DMS53 (cell line): ENCODE results near the gene IZUMO4.
A peak's percentile ranks its signal among the peaks of the same experiment; 100 is the strongest.

ENCODE experiments used
- DNase-seq: peaks from one replicate; lab custom pipeline; 2025; lab: John Stamatoyannopoulos, UW

Gene IZUMO4

GRCh38 chr19:2096480-2097202, at the start of gene IZUMO4:
Gene IZUMO4, plus strand, starts transcription at chr19:2096915. Its CDS starts 31 bp downstream, at chr19:2096946.
- peak; percentile 98 for DNase-seq

- DNase-seq: no peak
Measured at GRCh38 chr19:2047076-2047448, 49.7 kb upstream of the IZUMO4 start.

- peak; percentile 63 for DNase-seq
Measured at GRCh38 chr19:2047449-2048103, 49.1 kb upstream of the IZUMO4 start.

- no peak for DNase-seq
Measured at GRCh38 chr19:2048104-2048958, 48.4 kb upstream of the IZUMO4 start.

GRCh38 chr19:2048959-2049740, 47.6 kb upstream of the IZUMO4 start:
- DNase-seq: peak; percentile 54

GRCh38 chr19:2049741-2050348, 46.9 kb upstream of the IZUMO4 start:
- peak; percentile 92 for DNase-seq

- peak; percentile 45 for DNase-seq
Measured at GRCh38 chr19:2050349-2050990, 46.2 kb upstream of the IZUMO4 start.

- peak; percentile 86 for DNase-seq
Measured at GRCh38 chr19:2050991-2051772, 45.5 kb upstream of the IZUMO4 start, which contains the start of gene MKNK2. Gene MKNK2, minus strand, starts transcription at chr19:2051244. Its CDS starts 393 bp downstream, at chr19:2050851.

- DNase-seq: peak; percentile 59
Measured at GRCh38 chr19:2051773-2052704, 44.7 kb upstream of the IZUMO4 start.

GRCh38 chr19:2053601-2054389, 42.9 kb upstream of the IZUMO4 start:
- no peak for DNase-seq

GRCh38 chr19:2054763-2055162, 42.0 kb upstream of the IZUMO4 start:
- DNase-seq: no peak

- peak; percentile 74 for DNase-seq
Measured at GRCh38 chr19:2055931-2056836, 40.5 kb upstream of the IZUMO4 start.

- DNase-seq: no peak
Measured at GRCh38 chr19:2056837-2057192, 39.9 kb upstream of the IZUMO4 start.

GRCh38 chr19:2057484-2058469, 38.9 kb upstream of the IZUMO4 start:
- no peak for DNase-seq

- no peak for DNase-seq
Measured at GRCh38 chr19:2058570-2059421, 37.9 kb upstream of the IZUMO4 start.
